ENCODE measurements around the gene TDRD5. TPM values are rescaled to one million over a fixed set of nuclear protein-coding genes. Genes with fewer than 3 reads are reported as not detected.

Gene TDRD5
- polyA plus RNA-seq, 2 of the 4 experiments (the other 2 are of a cell fraction) = 0.26 to 0.37 TPM

DNA sequence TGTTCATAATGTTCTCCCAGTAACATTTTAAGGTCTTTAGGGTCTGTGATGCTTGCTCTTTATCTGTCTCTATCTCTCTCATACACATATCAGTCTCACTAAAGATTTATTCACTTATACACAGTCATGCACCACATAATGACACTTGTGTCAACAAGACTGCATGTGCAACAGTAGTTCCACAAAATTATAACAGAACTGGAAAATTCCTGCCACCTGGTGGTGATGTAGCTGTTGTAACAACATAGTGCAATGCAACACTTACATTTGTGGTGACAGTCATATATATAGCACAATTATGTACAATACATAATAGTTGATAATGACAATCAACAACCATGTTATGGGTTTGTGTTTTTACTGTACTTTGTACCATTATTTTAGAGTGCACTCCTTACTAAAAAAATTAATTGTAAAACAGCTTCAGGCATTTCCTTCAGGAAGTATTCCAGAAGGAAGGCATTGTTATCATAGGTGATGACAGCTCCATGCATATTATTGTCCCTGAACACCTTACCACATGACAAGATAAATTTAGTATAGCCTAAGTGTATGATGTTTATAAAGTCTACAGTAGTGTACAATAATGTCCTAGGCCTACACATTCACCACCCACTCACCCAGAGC, 8.1 kb downstream of the TDRD5 start:
- CTCF ChIA-PET = interaction anchor here (0.6 to 3.4 kb wide), 12 partner anchors 9 to 348 kb away, joined by 3 to 24 read pairs (median 4); partner anchors contain the start of gene SOAT1
- POLR2A ChIA-PET = no interaction called here
- FAIRE-seq = no peak

GRCh38 chr1:179601093-179601492, 9.5 kb downstream of the TDRD5 start:
- ChIA-PET POLR2A (no interaction called here), CTCF (interaction anchor here (1.7 to 1.8 kb wide), 3 partner anchors 14 to 349 kb away, joined by 4 to 8 read pairs (median 8); no protein-coding TSS in a partner anchor)
- TF ChIP-seq PBX3 (IDR thresholded peaks at IDR 0.05) (no peak), FOSL2 (IDR thresholded peaks at IDR 0.05) (no peak), FOSL2 (CRISPR knock-in tag; IDR thresholded peaks at IDR 0.05) (no peak), JUNB (IDR thresholded peaks at IDR 0.05) (no peak)
- TF ChIP-seq, protein P1, sequence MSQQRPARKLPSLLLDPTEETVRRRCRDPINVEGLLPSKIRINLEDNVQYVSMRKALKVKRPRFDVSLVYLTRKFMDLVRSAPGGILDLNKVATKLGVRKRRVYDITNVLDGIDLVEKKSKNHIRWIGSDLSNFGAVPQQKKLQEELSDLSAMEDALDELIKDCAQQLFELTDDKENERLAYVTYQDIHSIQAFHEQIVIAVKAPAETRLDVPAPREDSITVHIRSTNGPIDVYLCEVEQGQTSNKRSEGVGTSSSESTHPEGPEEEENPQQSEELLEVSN (IDR thresholded peaks at IDR 0.05; ENCODE audit: borderline replicate concordance, low read depth) = no peak
- Histone ChIP-seq H3K4me3 (no peak overlapping the region), H3K9me3 (no peaks in the 10 kb centered on the region), H3K4me2 (no peak overlapping the region), H3K27ac (no peak overlapping the region), H3K4me1 (no peaks in the 10 kb centered on the region)
- ATAC-seq (no peak), FAIRE-seq (no peak), DNase-seq (ENCODE audit: low read depth in 1 of 2, low spot score in 1 of 2) (no peak)
- WGBS (ENCODE audit: missing lambda C conversion rate) = 10% methylated on average over 1 of the region's 1 CpG

More for the DNA sequence above, 8.1 kb downstream of the TDRD5 start:
- DNase-seq (ENCODE audit: low read depth in 1 of 2, low spot score in 1 of 2) = peak; percentile 20 to 64
- no peaks in the 10 kb centered on the region for H3K4me1 ChIP-seq
- H3K4me3 ChIP-seq = no peak overlapping the region
- H3K9me3 ChIP-seq = no peaks in the 10 kb centered on the region
- peak; percentile 91 to 95 for ATAC-seq
- no peak overlapping the region for H3K4me2 ChIP-seq
- TF ChIP-seq, protein P2, sequence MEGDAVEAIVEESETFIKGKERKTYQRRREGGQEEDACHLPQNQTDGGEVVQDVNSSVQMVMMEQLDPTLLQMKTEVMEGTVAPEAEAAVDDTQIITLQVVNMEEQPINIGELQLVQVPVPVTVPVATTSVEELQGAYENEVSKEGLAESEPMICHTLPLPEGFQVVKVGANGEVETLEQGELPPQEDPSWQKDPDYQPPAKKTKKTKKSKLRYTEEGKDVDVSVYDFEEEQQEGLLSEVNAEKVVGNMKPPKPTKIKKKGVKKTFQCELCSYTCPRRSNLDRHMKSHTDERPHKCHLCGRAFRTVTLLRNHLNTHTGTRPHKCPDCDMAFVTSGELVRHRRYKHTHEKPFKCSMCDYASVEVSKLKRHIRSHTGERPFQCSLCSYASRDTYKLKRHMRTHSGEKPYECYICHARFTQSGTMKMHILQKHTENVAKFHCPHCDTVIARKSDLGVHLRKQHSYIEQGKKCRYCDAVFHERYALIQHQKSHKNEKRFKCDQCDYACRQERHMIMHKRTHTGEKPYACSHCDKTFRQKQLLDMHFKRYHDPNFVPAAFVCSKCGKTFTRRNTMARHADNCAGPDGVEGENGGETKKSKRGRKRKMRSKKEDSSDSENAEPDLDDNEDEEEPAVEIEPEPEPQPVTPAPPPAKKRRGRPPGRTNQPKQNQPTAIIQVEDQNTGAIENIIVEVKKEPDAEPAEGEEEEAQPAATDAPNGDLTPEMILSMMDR (IDR thresholded peaks at IDR 0.05) = peak; percentile 59
- TF ChIP-seq RAD21 (conservative IDR thresholded peaks at IDR 0.05 in 1 of 2, IDR thresholded peaks at IDR 0.05 in 1 of 2) (peak; percentile 39 to 61), HES2 (IDR thresholded peaks at IDR 0.05) (no peak), SMC3 (IDR thresholded peaks at IDR 0.05) (peak; percentile 64)
- TF ChIP-seq, protein P3, sequence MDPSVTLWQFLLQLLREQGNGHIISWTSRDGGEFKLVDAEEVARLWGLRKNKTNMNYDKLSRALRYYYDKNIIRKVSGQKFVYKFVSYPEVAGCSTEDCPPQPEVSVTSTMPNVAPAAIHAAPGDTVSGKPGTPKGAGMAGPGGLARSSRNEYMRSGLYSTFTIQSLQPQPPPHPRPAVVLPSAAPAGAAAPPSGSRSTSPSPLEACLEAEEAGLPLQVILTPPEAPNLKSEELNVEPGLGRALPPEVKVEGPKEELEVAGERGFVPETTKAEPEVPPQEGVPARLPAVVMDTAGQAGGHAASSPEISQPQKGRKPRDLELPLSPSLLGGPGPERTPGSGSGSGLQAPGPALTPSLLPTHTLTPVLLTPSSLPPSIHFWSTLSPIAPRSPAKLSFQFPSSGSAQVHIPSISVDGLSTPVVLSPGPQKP (IDR thresholded peaks at IDR 0.05; ENCODE audit: low read depth, low read length) = no peak
- no peak overlapping the region for H3K27ac ChIP-seq

- POLR2A ChIA-PET = no interaction called here
- no peaks in the 10 kb centered on the region for H3K9me3 ChIP-seq
- FAIRE-seq = no peak
- WGBS (ENCODE audit: missing lambda C conversion rate) = 12% methylated on average over 3 of the region's 3 CpGs
- ATAC-seq = no peak
- CTCF ChIA-PET = no interaction called here
- H3K4me3 ChIP-seq = no peak overlapping the region
- H3K4me1 ChIP-seq = no peaks in the 10 kb centered on the region
- no peak overlapping the region for H3K27ac ChIP-seq
- no peak overlapping the region for H3K4me2 ChIP-seq
- TF ChIP-seq EHF (CRISPR knock-in tag; IDR thresholded peaks at IDR 0.05) = no peak
- TF ChIP-seq KDM5A (IDR thresholded peaks at IDR 0.05) = no peak
- TF ChIP-seq TP53 (CRISPR knock-in tag; IDR thresholded peaks at IDR 0.05) = no peak
- no peak for TF ChIP-seq NR3C1 (IDR thresholded peaks at IDR 0.05)
- no peak for TF ChIP-seq ZFP36 (IDR thresholded peaks at IDR 0.05; ENCODE audit: borderline replicate concordance, partially characterized antibody)
- no peak for TF ChIP-seq MAFK (IDR thresholded peaks at IDR 0.05; ENCODE audit: partially characterized antibody)
- TF ChIP-seq, protein P3 (IDR thresholded peaks at IDR 0.05; ENCODE audit: low read depth, low read length) = no peak
- TF ChIP-seq POLR2A (IDR thresholded peaks at IDR 0.05; ENCODE audit: low read length) = no peak
- TF ChIP-seq BHLHE40 (IDR thresholded peaks at IDR 0.05; ENCODE audit: low read depth, low read length) = no peak
- no peak for TF ChIP-seq MYC (IDR thresholded peaks at IDR 0.05; ENCODE audit: borderline replicate concordance, low read length)
- TF ChIP-seq CBX8 (IDR thresholded peaks at IDR 0.05) = no peak
- no peak for TF ChIP-seq KDM1A (IDR thresholded peaks at IDR 0.05; ENCODE audit: low read depth)
- no peak for TF ChIP-seq HES2 (IDR thresholded peaks at IDR 0.05)
- no peak for TF ChIP-seq PHF8 (IDR thresholded peaks at IDR 0.05; ENCODE audit: borderline replicate concordance, low read depth)
- TF ChIP-seq HOXA7 (CRISPR knock-in tag; IDR thresholded peaks at IDR 0.05) = no peak
- TF ChIP-seq SREBF2 (IDR thresholded peaks at IDR 0.05) = no peak
- DNase-seq (ENCODE audit: low read depth in 1 of 2, low spot score in 1 of 2) = no peak
These were observed 20.7 kb downstream of the TDRD5 start for GRCh38 chr1:179612361-179612760.

All from A549 (cell line).